ENCODE data around the gene SLC39A8. TPM values are rescaled to one million over a fixed set of nuclear protein-coding genes. Genes with fewer than 3 reads are reported as not detected.

The SLC39A8 gene
- total RNA-seq, 1 donor: 11.2 TPM

- DNase-seq (ENCODE audit: insufficient read length, low spot score, missing footprints): no peak
- Histone ChIP-seq H2AFZ (ENCODE audit: low read length) (no peak overlapping the region), H3K79me2 (ENCODE audit: insufficient read depth, low read length) (no peaks in the 10 kb centered on the region), H3K4me3 (ENCODE audit: insufficient read depth, low read length) (no peak overlapping the region), H3K4me1 (ENCODE audit: insufficient read depth, low read length) (no peaks in the 10 kb centered on the region), H3K4me2 (ENCODE audit: insufficient read depth, low read length) (no peak overlapping the region), H3K27ac (ENCODE audit: low read depth, low read length) (no peak overlapping the region), H3K27me3 (ENCODE audit: insufficient read depth, low read length) (no peaks in the 10 kb centered on the region), H3K9me3 (ENCODE audit: low read depth, low read length) (no peaks in the 10 kb centered on the region), H3K36me3 (ENCODE audit: insufficient read depth, low read length) (no peaks in the 10 kb centered on the region), H4K20me1 (ENCODE audit: insufficient read depth, low read length) (no peaks in the 10 kb centered on the region)
- TF ChIP-seq, protein P1, sequence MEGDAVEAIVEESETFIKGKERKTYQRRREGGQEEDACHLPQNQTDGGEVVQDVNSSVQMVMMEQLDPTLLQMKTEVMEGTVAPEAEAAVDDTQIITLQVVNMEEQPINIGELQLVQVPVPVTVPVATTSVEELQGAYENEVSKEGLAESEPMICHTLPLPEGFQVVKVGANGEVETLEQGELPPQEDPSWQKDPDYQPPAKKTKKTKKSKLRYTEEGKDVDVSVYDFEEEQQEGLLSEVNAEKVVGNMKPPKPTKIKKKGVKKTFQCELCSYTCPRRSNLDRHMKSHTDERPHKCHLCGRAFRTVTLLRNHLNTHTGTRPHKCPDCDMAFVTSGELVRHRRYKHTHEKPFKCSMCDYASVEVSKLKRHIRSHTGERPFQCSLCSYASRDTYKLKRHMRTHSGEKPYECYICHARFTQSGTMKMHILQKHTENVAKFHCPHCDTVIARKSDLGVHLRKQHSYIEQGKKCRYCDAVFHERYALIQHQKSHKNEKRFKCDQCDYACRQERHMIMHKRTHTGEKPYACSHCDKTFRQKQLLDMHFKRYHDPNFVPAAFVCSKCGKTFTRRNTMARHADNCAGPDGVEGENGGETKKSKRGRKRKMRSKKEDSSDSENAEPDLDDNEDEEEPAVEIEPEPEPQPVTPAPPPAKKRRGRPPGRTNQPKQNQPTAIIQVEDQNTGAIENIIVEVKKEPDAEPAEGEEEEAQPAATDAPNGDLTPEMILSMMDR (IDR thresholded peaks at IDR 0.05; ENCODE audit: extremely low read depth, low read depth, low read length): no peak
These were observed 110.9 kb downstream of the SLC39A8 start for GRCh38 chr4:102234243-102234838.

- Histone ChIP-seq H3K4me1 (ENCODE audit: insufficient read depth, low read length) (no peaks in the 10 kb centered on the region), H3K4me2 (ENCODE audit: insufficient read depth, low read length) (no peak overlapping the region), H3K4me3 (ENCODE audit: insufficient read depth, low read length) (no peak overlapping the region), H3K79me2 (ENCODE audit: insufficient read depth, low read length) (no peaks in the 10 kb centered on the region), H3K36me3 (ENCODE audit: insufficient read depth, low read length) (no peaks in the 10 kb centered on the region), H4K20me1 (ENCODE audit: insufficient read depth, low read length) (no peaks in the 10 kb centered on the region), H2AFZ (ENCODE audit: low read length) (no peak overlapping the region), H3K9me3 (ENCODE audit: low read depth, low read length) (no peaks in the 10 kb centered on the region), H3K27me3 (ENCODE audit: insufficient read depth, low read length) (no peaks in the 10 kb centered on the region), H3K27ac (ENCODE audit: low read depth, low read length) (no peak overlapping the region)
- TF ChIP-seq, protein P1 (IDR thresholded peaks at IDR 0.05; ENCODE audit: extremely low read depth, low read depth, low read length): no peak
- no peak for DNase-seq (ENCODE audit: insufficient read length, low spot score, missing footprints)
These were observed 115.1 kb downstream of the SLC39A8 start for GRCh38 chr4:102230194-102230593.

- no peaks in the 10 kb centered on the region for H3K36me3 ChIP-seq (ENCODE audit: insufficient read depth, low read length)
- no peak overlapping the region for H3K4me3 ChIP-seq (ENCODE audit: insufficient read depth, low read length)
- TF ChIP-seq, protein P1 (IDR thresholded peaks at IDR 0.05; ENCODE audit: extremely low read depth, low read depth, low read length): no peak
- DNase-seq (ENCODE audit: insufficient read length, low spot score, missing footprints): no peak
- H2AFZ ChIP-seq (ENCODE audit: low read length): no peak overlapping the region
- no peaks in the 10 kb centered on the region for H4K20me1 ChIP-seq (ENCODE audit: insufficient read depth, low read length)
- H3K79me2 ChIP-seq (ENCODE audit: insufficient read depth, low read length): no peaks in the 10 kb centered on the region
- H3K27me3 ChIP-seq (ENCODE audit: insufficient read depth, low read length): no peaks in the 10 kb centered on the region
- H3K9me3 ChIP-seq (ENCODE audit: low read depth, low read length): no peaks in the 10 kb centered on the region
- H3K27ac ChIP-seq (ENCODE audit: low read depth, low read length): no peak overlapping the region
- H3K4me2 ChIP-seq (ENCODE audit: insufficient read depth, low read length): no peak overlapping the region
- H3K4me1 ChIP-seq (ENCODE audit: insufficient read depth, low read length): no peaks in the 10 kb centered on the region
These were observed 117.9 kb downstream of the SLC39A8 start for GRCh38 chr4:102227388-102227787.

DNA sequence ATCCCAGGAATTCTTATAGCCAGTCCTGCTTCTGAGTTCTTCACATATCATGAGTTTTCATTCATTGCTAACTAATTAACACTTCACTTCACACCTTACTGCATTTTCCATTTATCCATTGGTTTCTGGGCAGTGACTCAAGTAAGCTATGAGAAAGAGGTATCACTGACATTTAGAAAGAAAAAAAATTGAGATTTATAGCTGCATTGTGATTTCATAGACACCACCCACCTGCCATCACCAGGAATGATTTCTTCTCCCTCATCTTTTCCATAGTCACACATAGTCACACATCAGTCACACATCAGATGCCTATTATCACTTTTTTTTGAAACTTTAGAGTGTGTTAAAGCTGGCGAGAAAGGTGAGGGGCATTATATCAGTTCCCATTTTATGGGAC lies 121.8 kb downstream of the SLC39A8 start:
- TF ChIP-seq, protein P1 (IDR thresholded peaks at IDR 0.05; ENCODE audit: extremely low read depth, low read depth, low read length): no peak
- no peaks in the 10 kb centered on the region for H3K27me3 ChIP-seq (ENCODE audit: insufficient read depth, low read length)
- no peak overlapping the region for H3K27ac ChIP-seq (ENCODE audit: low read depth, low read length)
- H3K36me3 ChIP-seq (ENCODE audit: insufficient read depth, low read length): no peaks in the 10 kb centered on the region
- H4K20me1 ChIP-seq (ENCODE audit: insufficient read depth, low read length): no peaks in the 10 kb centered on the region
- H3K4me1 ChIP-seq (ENCODE audit: insufficient read depth, low read length): no peaks in the 10 kb centered on the region
- no peak for DNase-seq (ENCODE audit: insufficient read length, low spot score, missing footprints)
- H3K4me3 ChIP-seq (ENCODE audit: insufficient read depth, low read length): no peak overlapping the region
- H3K79me2 ChIP-seq (ENCODE audit: insufficient read depth, low read length): no peaks in the 10 kb centered on the region
- no peak overlapping the region for H3K4me2 ChIP-seq (ENCODE audit: insufficient read depth, low read length)
- no peak overlapping the region for H2AFZ ChIP-seq (ENCODE audit: low read length)
- no peaks in the 10 kb centered on the region for H3K9me3 ChIP-seq (ENCODE audit: low read depth, low read length)
